ENCODE results near the gene TANGO2.

DNA sequence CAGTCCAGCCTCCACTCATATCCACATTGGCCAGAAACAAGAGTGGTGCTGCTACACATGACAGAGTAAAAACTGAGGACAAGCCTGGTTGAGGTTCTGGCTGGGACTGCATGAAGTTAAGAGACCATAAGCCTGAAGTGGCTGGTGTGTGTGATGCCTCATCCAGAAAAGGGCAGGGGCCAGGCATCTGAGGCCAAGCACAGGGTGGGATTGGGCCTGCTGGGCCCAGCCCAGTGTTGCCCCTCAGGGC is 29.6 kb upstream of the TANGO2 start:
- TF ChIP-seq, protein P1, sequence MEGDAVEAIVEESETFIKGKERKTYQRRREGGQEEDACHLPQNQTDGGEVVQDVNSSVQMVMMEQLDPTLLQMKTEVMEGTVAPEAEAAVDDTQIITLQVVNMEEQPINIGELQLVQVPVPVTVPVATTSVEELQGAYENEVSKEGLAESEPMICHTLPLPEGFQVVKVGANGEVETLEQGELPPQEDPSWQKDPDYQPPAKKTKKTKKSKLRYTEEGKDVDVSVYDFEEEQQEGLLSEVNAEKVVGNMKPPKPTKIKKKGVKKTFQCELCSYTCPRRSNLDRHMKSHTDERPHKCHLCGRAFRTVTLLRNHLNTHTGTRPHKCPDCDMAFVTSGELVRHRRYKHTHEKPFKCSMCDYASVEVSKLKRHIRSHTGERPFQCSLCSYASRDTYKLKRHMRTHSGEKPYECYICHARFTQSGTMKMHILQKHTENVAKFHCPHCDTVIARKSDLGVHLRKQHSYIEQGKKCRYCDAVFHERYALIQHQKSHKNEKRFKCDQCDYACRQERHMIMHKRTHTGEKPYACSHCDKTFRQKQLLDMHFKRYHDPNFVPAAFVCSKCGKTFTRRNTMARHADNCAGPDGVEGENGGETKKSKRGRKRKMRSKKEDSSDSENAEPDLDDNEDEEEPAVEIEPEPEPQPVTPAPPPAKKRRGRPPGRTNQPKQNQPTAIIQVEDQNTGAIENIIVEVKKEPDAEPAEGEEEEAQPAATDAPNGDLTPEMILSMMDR (IDR thresholded peaks at IDR 0.05; ENCODE audit: control extremely low read depth in 1 of 3, insufficient read depth in 1 of 3, low read depth in 1 of 3, low read length in 3 of 3), result no peak
- TF ChIP-seq EZH2 (IDR thresholded peaks at IDR 0.05; ENCODE audit: low read depth, low read length, severe bottlenecking), result no peak
- TF ChIP-seq POLR2A (IDR thresholded peaks at IDR 0.05; ENCODE audit: control extremely low read depth in 1 of 2, low read depth in 2 of 2, low read length in 2 of 2), result no peak

Measured in H1 (cell line).